Fibroblast of the aortic adventitia (primary cell): ENCODE results near the gene MAD1L1. TPM values are rescaled to one million over a fixed set of nuclear protein-coding genes. Genes with fewer than 3 reads are reported as not detected.

Experiments
- DNase-seq: peaks from one replicate; pipeline ENCODE4 v3.0.0-alpha.2; 2010; ENCODE audit warnings: low read depth
- H3K4me3 ChIP-seq: 2 replicates; pipeline ENCODE4 v1.5.1; 2011; ENCODE audit warnings: low read depth, mild to moderate bottlenecking, control low read depth, low read length, moderate library complexity
- CTCF ChIP-seq: IDR thresholded peaks from 2 replicates; pipeline ENCODE4 v1.5.1; 2011; ENCODE audit warnings: mild to moderate bottlenecking, low read length, control low read depth, inconsistent platforms; ENCODE audit not compliant: insufficient read depth
- total RNA-seq: library from RNA; depleted of rRNA; stranded (reverse); fragments of >200 nt; gene quantifications from 2 replicates; pipeline ENCODE4 v1.2.3, GENCODE V29; 2012; ENCODE audit warnings: low replicate concordance

MAD1L1 gene
- total RNA-seq, 1 donor: 22.9 TPM

- DNase-seq: no peak
- TF ChIP-seq CTCF: no peak
- H3K4me3 ChIP-seq: no peak overlapping the region
Observed at GRCh38 chr7:2051707-2052656, 180.8 kb downstream of the MAD1L1 start.

- DNase-seq: no peak
Observed at GRCh38 chr7:2050511-2050866, 182.3 kb downstream of the MAD1L1 start.

GRCh38 chr7:2049782-2050510, 182.8 kb downstream of the MAD1L1 start:
- TF ChIP-seq CTCF: no peak
- no peak for DNase-seq
- H3K4me3 ChIP-seq: no peak overlapping the region

More at GRCh38 chr7:2050511-2050866, 182.3 kb downstream of the MAD1L1 start:
- no peak overlapping the region for H3K4me3 ChIP-seq
- TF ChIP-seq CTCF: no peak

GRCh38 chr7:2049111-2049781, 183.5 kb downstream of the MAD1L1 start:
- DNase-seq: no peak
- TF ChIP-seq CTCF: no peak
- no peak overlapping the region for H3K4me3 ChIP-seq

GRCh38 chr7:2048531-2048930, 184.2 kb downstream of the MAD1L1 start:
- H3K4me3 ChIP-seq: no peak overlapping the region
- TF ChIP-seq CTCF: no peak

GRCh38 chr7:2048006-2048405, 184.7 kb downstream of the MAD1L1 start:
- TF ChIP-seq CTCF: no peak
- DNase-seq: no peak
- H3K4me3 ChIP-seq: no peak overlapping the region

More at GRCh38 chr7:2048531-2048930, 184.2 kb downstream of the MAD1L1 start:
- DNase-seq: no peak
